ENCODE measurements around the gene ANKRD35.

Gene ANKRD35

GRCh38 chr1:145906954-145907753 lies 21.5 kb upstream of the ANKRD35 start:
- H3K4me2 ChIP-seq (ENCODE audit: low read length): no peak overlapping the region
- TF ChIP-seq EZH2phosphoT487 (IDR thresholded peaks at IDR 0.05; ENCODE audit: borderline replicate concordance, low read length) (no peak), CTCF (IDR thresholded peaks at IDR 0.05; ENCODE audit: low read depth, low read length, poor library complexity, severe bottlenecking) (peak; percentile 11)
- no peaks in the 10 kb centered on the region for H3K27me3 ChIP-seq (ENCODE audit: control insufficient read depth, low read length)
- no peaks in the 10 kb centered on the region for H4K20me1 ChIP-seq (ENCODE audit: control insufficient read depth, insufficient read depth, low read depth, low read length)
- H3K9me2 ChIP-seq (replicated peaks; ENCODE audit: control insufficient read depth, low read length): no peaks in the 10 kb centered on the region
- H3K27ac ChIP-seq (ENCODE audit: low read depth, low read length): no peak overlapping the region
- no peak overlapping the region for H3K4me3 ChIP-seq (ENCODE audit: low read length)
- H3F3A ChIP-seq (ENCODE audit: control insufficient read depth, insufficient read depth): peaks cover 10% of the 10 kb centered on the region
- H3K9me3 ChIP-seq (ENCODE audit: control insufficient read depth, insufficient read depth, low read length): no peaks in the 10 kb centered on the region
- H3K79me2 ChIP-seq (ENCODE audit: control insufficient read depth, low read length): no peaks in the 10 kb centered on the region
- H3K36me3 ChIP-seq (ENCODE audit: control insufficient read depth, low read length): peaks cover 22% of the 10 kb centered on the region
- no peaks in the 10 kb centered on the region for H3K4me1 ChIP-seq (ENCODE audit: control insufficient read depth, low read length)

GRCh38 chr1:145901312-145902021 lies 15.8 kb upstream of the ANKRD35 start:
- no peaks in the 10 kb centered on the region for H4K20me1 ChIP-seq (ENCODE audit: control insufficient read depth, insufficient read depth, low read depth, low read length)
- no peak overlapping the region for H3K4me2 ChIP-seq (ENCODE audit: low read length)

GRCh38 chr1:145898756-145899155 lies 13.1 kb upstream of the ANKRD35 start:
- Histone ChIP-seq H3K9me2 (replicated peaks; ENCODE audit: control insufficient read depth, low read length) (no peaks in the 10 kb centered on the region), H3K79me2 (ENCODE audit: control insufficient read depth, low read length) (no peaks in the 10 kb centered on the region), H3K27ac (ENCODE audit: low read depth, low read length) (no peak overlapping the region), H3K4me1 (ENCODE audit: control insufficient read depth, low read length) (no peaks in the 10 kb centered on the region), H3K36me3 (ENCODE audit: control insufficient read depth, low read length) (no peaks in the 10 kb centered on the region), H4K20me1 (ENCODE audit: control insufficient read depth, insufficient read depth, low read depth, low read length) (no peaks in the 10 kb centered on the region), H3K27me3 (ENCODE audit: control insufficient read depth, low read length) (no peaks in the 10 kb centered on the region), H3F3A (ENCODE audit: control insufficient read depth, insufficient read depth) (no peaks in the 10 kb centered on the region), H3K9me3 (ENCODE audit: control insufficient read depth, insufficient read depth, low read length) (no peaks in the 10 kb centered on the region), H3K4me2 (ENCODE audit: low read length) (no peak overlapping the region), H3K4me3 (ENCODE audit: low read length) (no peak overlapping the region)
- TF ChIP-seq CTCF (IDR thresholded peaks at IDR 0.05; ENCODE audit: low read depth, low read length, poor library complexity, severe bottlenecking): no peak
- no peak for TF ChIP-seq EZH2phosphoT487 (IDR thresholded peaks at IDR 0.05; ENCODE audit: borderline replicate concordance, low read length)

More at GRCh38 chr1:145901312-145902021, 15.8 kb upstream of the ANKRD35 start:
- Histone ChIP-seq H3K9me2 (replicated peaks; ENCODE audit: control insufficient read depth, low read length) (no peaks in the 10 kb centered on the region), H3K36me3 (ENCODE audit: control insufficient read depth, low read length) (no peaks in the 10 kb centered on the region), H3K27me3 (ENCODE audit: control insufficient read depth, low read length) (no peaks in the 10 kb centered on the region), H3K4me1 (ENCODE audit: control insufficient read depth, low read length) (no peaks in the 10 kb centered on the region), H3K9me3 (ENCODE audit: control insufficient read depth, insufficient read depth, low read length) (no peaks in the 10 kb centered on the region), H3K4me3 (ENCODE audit: low read length) (no peak overlapping the region), H3K79me2 (ENCODE audit: control insufficient read depth, low read length) (no peaks in the 10 kb centered on the region), H3K27ac (ENCODE audit: low read depth, low read length) (no peak overlapping the region), H3F3A (ENCODE audit: control insufficient read depth, insufficient read depth) (no peaks in the 10 kb centered on the region)
- TF ChIP-seq CTCF (IDR thresholded peaks at IDR 0.05; ENCODE audit: low read depth, low read length, poor library complexity, severe bottlenecking) (no peak), EZH2phosphoT487 (IDR thresholded peaks at IDR 0.05; ENCODE audit: borderline replicate concordance, low read length) (no peak)
